ENCODE measurements around the gene SCAF8. TPM values are rescaled to one million over a fixed set of nuclear protein-coding genes. Genes with fewer than 3 reads are reported as not detected.

SCAF8 gene
- total and polyA plus RNA-seq, 2 experiments from 2014 or later, result 10.3 to 22.3 TPM

DNA sequence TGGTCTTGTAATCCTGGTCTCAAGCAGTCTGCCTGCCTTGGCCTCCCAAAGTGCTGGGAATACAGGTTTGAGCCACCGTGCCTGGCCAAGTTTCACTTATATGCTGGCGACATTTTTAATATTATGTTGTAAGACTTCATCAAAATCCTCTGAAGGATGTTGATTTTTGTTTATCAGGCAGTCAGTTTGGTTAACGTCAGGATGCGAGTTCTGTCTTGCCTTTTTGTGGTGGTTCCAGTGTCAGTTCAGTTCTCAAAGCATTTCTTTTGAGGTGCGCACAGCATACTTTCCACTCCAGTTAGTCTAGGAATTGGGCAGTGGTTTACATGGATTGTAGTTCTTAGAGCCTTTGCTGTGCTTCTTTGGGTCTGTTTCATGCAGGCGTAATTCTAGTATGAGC is 24.9 kb downstream of the SCAF8 start:
- Histone ChIP-seq H3K36me3 (ENCODE audit: low read depth) (no peaks in the 10 kb centered on the region), H3K4me2 (ENCODE audit: unreplicated experiment) (no peak overlapping the region), H3K27ac (no peak overlapping the region), H3K9me3 (ENCODE audit: low read depth) (no peaks in the 10 kb centered on the region), H4K20me1 (ENCODE audit: insufficient read depth) (peaks cover 23% of the 10 kb centered on the region), H3K79me2 (ENCODE audit: insufficient read depth) (peaks cover 100% of the 10 kb centered on the region), H3K9ac (no peak overlapping the region), H3K9me2 (ENCODE audit: insufficient read depth) (no peaks in the 10 kb centered on the region), H3F3A (ENCODE audit: insufficient read depth) (0 out of 2 replicates have a peak, but pooled peaks cover 8% of the 10 kb centered on the region), H3K4me3 (no peak overlapping the region), H2AFZ (no peak overlapping the region), H3K4me1 (ENCODE audit: insufficient read depth) (peaks cover 11% of the 10 kb centered on the region; the same call in 1 of the 2 replicates), H3K27me3 (replicated peaks; ENCODE audit: insufficient read depth) (no peaks in the 10 kb centered on the region)
- WGBS, 2 experiments (ENCODE audit: low coverage in 1 of 2, low lambda C conversion rate in 2 of 2, missing lambda C conversion rate in 2 of 2), result 90 to 93% methylated on average over 6 of the region's 6 CpGs
- in situ Hi-C loops (cut with MboI), result no loop called here
- TF ChIP-seq EZH2phosphoT487 (IDR thresholded peaks at IDR 0.05; ENCODE audit: insufficient read depth, low read depth) (no peak), EZH2 (IDR thresholded peaks at IDR 0.05; ENCODE audit: insufficient read depth, poor library complexity, severe bottlenecking) (no peak)
- DNase-seq, result no peak

- DNase-seq, result peak; percentile 24
- Histone ChIP-seq H3K4me2 (ENCODE audit: unreplicated experiment) (no peak overlapping the region), H4K20me1 (ENCODE audit: insufficient read depth) (peaks cover 50% of the 10 kb centered on the region), H3K27ac (no peak overlapping the region), H3K27me3 (replicated peaks; ENCODE audit: insufficient read depth) (no peaks in the 10 kb centered on the region), H3K4me1 (ENCODE audit: insufficient read depth) (peaks cover 13% of the 10 kb centered on the region), H3F3A (ENCODE audit: insufficient read depth) (0 out of 2 replicates have a peak, but pooled peaks cover 12% of the 10 kb centered on the region), H3K36me3 (ENCODE audit: low read depth) (no peaks in the 10 kb centered on the region), H3K9ac (no peak overlapping the region), H3K9me3 (ENCODE audit: low read depth) (no peaks in the 10 kb centered on the region), H3K9me2 (ENCODE audit: insufficient read depth) (no peaks in the 10 kb centered on the region), H3K79me2 (ENCODE audit: insufficient read depth) (peaks cover 100% of the 10 kb centered on the region), H2AFZ (no peak overlapping the region), H3K4me3 (no peak overlapping the region)
- TF ChIP-seq EZH2phosphoT487 (IDR thresholded peaks at IDR 0.05; ENCODE audit: insufficient read depth, low read depth) (no peak), EZH2 (IDR thresholded peaks at IDR 0.05; ENCODE audit: insufficient read depth, poor library complexity, severe bottlenecking) (no peak)
- 65 to 67% methylated on average over 1 of the region's 1 CpG for WGBS, 2 experiments (ENCODE audit: low coverage in 1 of 2, low lambda C conversion rate in 2 of 2, missing lambda C conversion rate in 2 of 2)
- in situ Hi-C loops (cut with MboI), result no loop called here
These were observed 30.4 kb downstream of the SCAF8 start for GRCh38 chr6:154763650-154764049.

- no peak for TF ChIP-seq EZH2 (IDR thresholded peaks at IDR 0.05; ENCODE audit: insufficient read depth, poor library complexity, severe bottlenecking)
- Histone ChIP-seq H3K27me3 (replicated peaks; ENCODE audit: insufficient read depth) (no peaks in the 10 kb centered on the region), H3K9ac (no peak overlapping the region), H3K4me1 (ENCODE audit: insufficient read depth) (peaks cover 13% of the 10 kb centered on the region), H3K9me3 (ENCODE audit: low read depth) (no peaks in the 10 kb centered on the region), H2AFZ (no peak overlapping the region), H3K79me2 (ENCODE audit: insufficient read depth) (peaks cover 100% of the 10 kb centered on the region), H4K20me1 (ENCODE audit: insufficient read depth) (peaks cover 61% of the 10 kb centered on the region), H3K4me3 (no peak overlapping the region), H3K9me2 (ENCODE audit: insufficient read depth) (no peaks in the 10 kb centered on the region), H3K36me3 (ENCODE audit: low read depth) (no peaks in the 10 kb centered on the region), H3K27ac (no peak overlapping the region), H3K4me2 (ENCODE audit: unreplicated experiment) (no peak overlapping the region), H3F3A (ENCODE audit: insufficient read depth) (0 out of 2 replicates have a peak, but pooled peaks cover 12% of the 10 kb centered on the region)
- WGBS, 2 experiments (ENCODE audit: low coverage in 1 of 2, low lambda C conversion rate in 2 of 2, missing lambda C conversion rate in 2 of 2), result 13 to 15% methylated on average over 1 of the region's 1 CpG
- in situ Hi-C loops (cut with MboI), result no loop called here
- DNase-seq, result no peak
These were observed 32.1 kb downstream of the SCAF8 start for GRCh38 chr6:154765273-154765672.

DNA sequence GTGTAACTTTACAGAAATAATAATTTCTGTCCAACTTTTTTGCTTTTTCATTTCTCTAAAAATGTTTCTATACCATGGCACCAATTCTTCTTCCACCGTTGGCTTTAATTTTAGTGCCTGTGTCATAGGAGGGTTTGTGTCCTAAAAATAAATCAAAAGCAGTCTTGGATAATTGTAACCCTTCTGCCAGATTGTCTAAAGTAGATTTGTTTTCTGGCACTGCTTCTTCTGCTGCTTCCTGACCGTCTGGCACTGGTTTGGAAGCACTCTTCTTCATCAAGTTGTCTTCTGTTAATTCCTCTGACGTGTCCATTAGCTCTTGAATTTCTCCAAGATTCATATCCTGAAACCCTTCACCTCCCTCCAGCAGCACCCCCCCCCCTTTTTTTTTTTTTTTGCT is 33.1 kb downstream of the SCAF8 start:
- Histone ChIP-seq H3K4me1 (ENCODE audit: insufficient read depth) (peaks cover 13% of the 10 kb centered on the region), H3K36me3 (ENCODE audit: low read depth) (no peaks in the 10 kb centered on the region), H3K4me3 (no peak overlapping the region), H3K79me2 (ENCODE audit: insufficient read depth) (peaks cover 100% of the 10 kb centered on the region), H3K9me3 (ENCODE audit: low read depth) (no peaks in the 10 kb centered on the region), H3K9me2 (ENCODE audit: insufficient read depth) (no peaks in the 10 kb centered on the region), H4K20me1 (ENCODE audit: insufficient read depth) (peaks cover 68% of the 10 kb centered on the region), H3K9ac (no peak overlapping the region), H3K4me2 (ENCODE audit: unreplicated experiment) (no peak overlapping the region), H3K27ac (0 out of 2 replicates have a peak overlapping the region, but pooled peaks have one; percentile 9), H3K27me3 (replicated peaks; ENCODE audit: insufficient read depth) (no peaks in the 10 kb centered on the region), H2AFZ (no peak overlapping the region), H3F3A (ENCODE audit: insufficient read depth) (0 out of 2 replicates have a peak, but pooled peaks cover 12% of the 10 kb centered on the region)
- WGBS, 2 experiments (ENCODE audit: low coverage in 1 of 2, low lambda C conversion rate in 2 of 2, missing lambda C conversion rate in 2 of 2), result 10 to 22% methylated on average over 3 of the region's 3 CpGs
- TF ChIP-seq EZH2phosphoT487 (IDR thresholded peaks at IDR 0.05; ENCODE audit: insufficient read depth, low read depth), result no peak
- no peak for TF ChIP-seq EZH2 (IDR thresholded peaks at IDR 0.05; ENCODE audit: insufficient read depth, poor library complexity, severe bottlenecking)
- in situ Hi-C loops (cut with MboI), result no loop called here
- DNase-seq, result peak; percentile 27
